ENCODE data around the gene RAB11FIP3.
"Not testable (repeated sequence)": the region's sequence is repeated elsewhere in the genome, so short reads cannot be mapped to it uniquely, and the experiment has no call there.

The RAB11FIP3 gene

GRCh38 chr16:483341-484075, 58.1 kb downstream of the RAB11FIP3 start:
- no peak overlapping the region for H3K4me3 ChIP-seq (ENCODE audit: low read depth, low read length)
- peaks cover 19% of the 10 kb centered on the region for H3K4me1 ChIP-seq (ENCODE audit: control insufficient read depth, insufficient read depth, low read length)
- H3K27me3 ChIP-seq (ENCODE audit: control insufficient read depth, insufficient read depth, low read length): no peaks in the 10 kb centered on the region
- H3K27ac ChIP-seq (ENCODE audit: low read depth, low read length): peak overlapping the region; percentile 92
- peaks cover 6% of the 10 kb centered on the region for H3K36me3 ChIP-seq (ENCODE audit: control insufficient read depth, insufficient read depth, low read length)
- H3K9ac ChIP-seq (ENCODE audit: low read depth, low read length): 0 out of 2 replicates have a peak overlapping the region, but pooled peaks have one; percentile 5
- H3K9me3 ChIP-seq (ENCODE audit: control insufficient read depth, insufficient read depth, low read length): no peaks in the 10 kb centered on the region

GRCh38 chr16:489606-490005, 64.2 kb downstream of the RAB11FIP3 start:
- no peak overlapping the region for H3K4me3 ChIP-seq (ENCODE audit: low read depth, low read length)
- no peaks in the 10 kb centered on the region for H3K27me3 ChIP-seq (ENCODE audit: control insufficient read depth, insufficient read depth, low read length)
- peaks cover 31% of the 10 kb centered on the region for H3K36me3 ChIP-seq (ENCODE audit: control insufficient read depth, insufficient read depth, low read length)
- H3K9me3 ChIP-seq (ENCODE audit: control insufficient read depth, insufficient read depth, low read length): no peaks in the 10 kb centered on the region
- H3K4me1 ChIP-seq (ENCODE audit: control insufficient read depth, insufficient read depth, low read length): peaks cover 10% of the 10 kb centered on the region; the same call in 1 of the 2 replicates
- no peak overlapping the region for H3K27ac ChIP-seq (ENCODE audit: low read depth, low read length)
- H3K9ac ChIP-seq (ENCODE audit: low read depth, low read length): no peak overlapping the region

DNA sequence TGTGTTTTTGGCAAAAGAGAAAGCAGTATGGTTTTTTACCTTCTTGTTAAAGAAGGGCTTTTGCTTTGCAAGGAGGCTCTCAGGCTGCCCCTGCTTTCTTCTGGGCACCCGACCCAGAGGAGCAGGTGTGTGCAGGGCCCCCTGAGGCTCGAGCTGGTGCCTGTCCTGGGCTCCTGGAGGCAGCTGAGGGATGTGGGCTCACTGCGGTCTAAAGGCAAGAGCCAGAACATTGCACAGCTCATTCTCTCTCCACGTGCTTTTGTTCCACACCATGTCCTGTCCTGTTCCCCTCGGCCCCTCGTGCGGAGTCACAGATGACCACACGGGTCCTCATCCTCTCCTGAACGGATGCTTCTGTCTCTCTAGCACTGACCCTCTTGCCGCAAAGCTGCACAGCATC, 65.3 kb downstream of the RAB11FIP3 start:
- no peak overlapping the region for H3K9ac ChIP-seq (ENCODE audit: low read depth, low read length)
- H3K4me1 ChIP-seq (ENCODE audit: control insufficient read depth, insufficient read depth, low read length): peaks cover 10% of the 10 kb centered on the region; the same call in 1 of the 2 replicates
- no peak overlapping the region for H3K4me3 ChIP-seq (ENCODE audit: low read depth, low read length)
- H3K9me3 ChIP-seq (ENCODE audit: control insufficient read depth, insufficient read depth, low read length): no peaks in the 10 kb centered on the region
- no peaks in the 10 kb centered on the region for H3K27me3 ChIP-seq (ENCODE audit: control insufficient read depth, insufficient read depth, low read length)
- peaks cover 31% of the 10 kb centered on the region for H3K36me3 ChIP-seq (ENCODE audit: control insufficient read depth, insufficient read depth, low read length)
- H3K27ac ChIP-seq (ENCODE audit: low read depth, low read length): no peak overlapping the region

DNA sequence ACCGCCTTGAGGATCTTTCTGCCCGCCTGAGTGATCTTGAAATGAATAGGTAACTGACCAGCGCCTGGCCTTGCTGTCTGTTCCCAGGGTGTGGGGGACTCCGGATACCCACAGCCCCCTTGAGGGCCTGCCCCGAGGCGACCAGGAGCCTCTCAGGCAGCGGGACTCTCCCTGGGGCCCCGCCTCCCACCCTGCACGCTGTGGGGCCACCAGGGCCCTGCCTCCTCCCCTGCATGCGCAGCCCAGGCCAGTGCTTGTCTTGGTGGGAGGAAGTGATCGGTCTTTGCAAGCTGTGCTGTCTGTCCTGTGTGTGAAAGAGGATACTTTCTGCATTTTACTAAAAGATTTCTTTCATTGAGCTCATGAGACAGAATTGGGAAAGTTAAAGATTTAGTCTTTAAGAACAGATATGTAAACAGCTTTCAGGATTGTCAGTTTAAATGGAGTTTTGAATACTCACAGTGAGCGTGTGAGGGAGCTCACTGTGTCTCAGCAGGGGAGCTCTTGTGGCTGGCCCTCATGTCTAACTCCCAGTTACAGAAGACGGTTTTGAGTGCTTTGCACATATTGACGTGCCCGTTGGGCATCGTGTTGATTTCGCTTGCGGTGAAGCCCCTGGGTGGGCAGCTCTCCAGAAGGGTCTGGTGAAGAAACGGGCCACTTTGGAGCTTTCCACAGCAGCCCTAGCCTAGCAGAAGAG, 65.9 kb downstream of the RAB11FIP3 start:
- Histone ChIP-seq H3K27ac (ENCODE audit: low read depth, low read length) (peak overlapping the region; percentile 21), H3K27me3 (ENCODE audit: control insufficient read depth, insufficient read depth, low read length) (no peaks in the 10 kb centered on the region), H3K9ac (ENCODE audit: low read depth, low read length) (no peak overlapping the region), H3K4me1 (ENCODE audit: control insufficient read depth, insufficient read depth, low read length) (peaks cover 10% of the 10 kb centered on the region; the same call in 1 of the 2 replicates), H3K9me3 (ENCODE audit: control insufficient read depth, insufficient read depth, low read length) (no peaks in the 10 kb centered on the region), H3K4me3 (ENCODE audit: low read depth, low read length) (no peak overlapping the region), H3K36me3 (ENCODE audit: control insufficient read depth, insufficient read depth, low read length) (peaks cover 33% of the 10 kb centered on the region)

DNA sequence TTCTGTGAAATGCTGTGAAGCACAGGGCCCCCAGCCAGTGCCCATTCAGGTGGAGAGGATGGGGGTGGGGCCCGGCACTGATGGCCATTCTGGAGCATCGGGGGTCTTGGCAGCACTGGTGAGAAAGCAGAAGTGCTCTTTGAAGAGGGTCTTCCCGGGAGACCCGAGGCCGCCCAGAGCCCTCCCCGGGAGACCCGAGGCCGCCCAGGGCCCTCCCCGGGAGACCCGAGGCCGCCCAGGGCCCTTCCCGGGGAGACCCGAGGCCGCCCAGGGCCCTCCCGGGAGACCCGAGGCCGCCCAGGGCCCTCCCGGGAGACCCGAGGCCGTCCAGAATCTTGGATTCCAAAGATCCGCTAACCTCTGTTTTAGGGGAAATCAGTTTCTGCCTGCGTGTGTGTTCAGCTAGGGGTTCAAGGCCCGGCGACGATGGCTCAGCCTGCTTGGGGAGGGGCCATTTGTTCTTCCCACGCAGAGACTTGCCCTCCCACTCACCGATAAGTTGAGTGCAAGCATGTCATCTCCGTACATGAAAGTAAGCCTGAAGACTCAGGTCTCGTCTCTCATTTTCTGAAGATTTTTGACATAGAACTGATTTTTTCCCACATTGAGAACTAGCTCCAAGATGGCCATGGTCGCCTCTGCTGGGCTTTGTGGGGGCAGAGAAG, 66.9 kb downstream of the RAB11FIP3 start:
- no peak overlapping the region for H3K27ac ChIP-seq (ENCODE audit: low read depth, low read length)
- peaks cover 33% of the 10 kb centered on the region for H3K36me3 ChIP-seq (ENCODE audit: control insufficient read depth, insufficient read depth, low read length)
- no peaks in the 10 kb centered on the region for H3K27me3 ChIP-seq (ENCODE audit: control insufficient read depth, insufficient read depth, low read length)
- H3K9me3 ChIP-seq (ENCODE audit: control insufficient read depth, insufficient read depth, low read length): no peaks in the 10 kb centered on the region
- no peak overlapping the region for H3K4me3 ChIP-seq (ENCODE audit: low read depth, low read length)
- H3K4me1 ChIP-seq (ENCODE audit: control insufficient read depth, insufficient read depth, low read length): peaks cover 10% of the 10 kb centered on the region; the same call in 1 of the 2 replicates
- H3K9ac ChIP-seq (ENCODE audit: low read depth, low read length): no peak overlapping the region

- H3K4me1 ChIP-seq (ENCODE audit: control insufficient read depth, insufficient read depth, low read length); H3K27ac ChIP-seq (ENCODE audit: low read depth, low read length); H3K9ac ChIP-seq (ENCODE audit: low read depth, low read length); H3K9me3 ChIP-seq (ENCODE audit: control insufficient read depth, insufficient read depth, low read length); H3K27me3 ChIP-seq (ENCODE audit: control insufficient read depth, insufficient read depth, low read length); H3K4me3 ChIP-seq (ENCODE audit: low read depth, low read length): not testable (repeated sequence)
- H3K36me3 ChIP-seq (ENCODE audit: control insufficient read depth, insufficient read depth, low read length): peaks cover 24% of the 10 kb centered on the region
These were observed 69.2 kb downstream of the RAB11FIP3 start for GRCh38 chr16:494676-495075.

DNA sequence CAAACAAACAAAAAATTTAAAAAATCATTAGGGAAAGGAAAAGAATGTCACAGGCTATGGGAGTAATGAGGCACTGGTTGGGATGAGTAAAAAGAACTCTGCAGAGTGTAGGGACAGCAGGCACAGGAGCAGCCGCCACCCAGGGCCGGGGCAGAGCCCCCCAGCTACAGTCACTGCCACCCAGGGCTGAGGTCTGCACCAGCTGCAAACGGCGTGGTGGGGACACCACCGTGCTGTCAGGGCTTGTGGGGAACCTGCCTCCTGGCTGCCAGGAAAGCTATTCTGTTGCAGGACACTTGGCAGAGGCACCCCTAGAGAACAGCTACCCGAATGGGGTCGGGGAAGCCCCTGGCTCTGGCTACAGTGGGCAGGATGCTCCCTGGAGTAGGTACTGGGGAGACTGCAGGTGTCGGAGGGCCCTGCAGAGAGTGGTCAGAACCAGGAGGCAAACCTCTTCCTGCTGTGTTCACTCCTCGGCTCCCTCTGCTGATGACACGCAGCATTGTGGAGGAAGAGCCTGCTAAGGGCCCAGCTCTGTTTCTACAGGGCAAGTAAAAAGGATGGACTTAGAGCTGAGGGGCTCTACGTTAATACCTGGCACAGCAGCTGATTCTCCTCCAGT, 69.8 kb downstream of the RAB11FIP3 start:
- H3K4me3 ChIP-seq (ENCODE audit: low read depth, low read length): no peak overlapping the region
- no peaks in the 10 kb centered on the region for H3K9me3 ChIP-seq (ENCODE audit: control insufficient read depth, insufficient read depth, low read length)
- H3K9ac ChIP-seq (ENCODE audit: low read depth, low read length): no peak overlapping the region
- H3K4me1 ChIP-seq (ENCODE audit: control insufficient read depth, insufficient read depth, low read length): peaks cover 10% of the 10 kb centered on the region; the same call in 1 of the 2 replicates
- peaks cover 18% of the 10 kb centered on the region; the same call in 1 of the 2 replicates for H3K36me3 ChIP-seq (ENCODE audit: control insufficient read depth, insufficient read depth, low read length)
- H3K27me3 ChIP-seq (ENCODE audit: control insufficient read depth, insufficient read depth, low read length): no peaks in the 10 kb centered on the region
- H3K27ac ChIP-seq (ENCODE audit: low read depth, low read length): no peak overlapping the region

DNA sequence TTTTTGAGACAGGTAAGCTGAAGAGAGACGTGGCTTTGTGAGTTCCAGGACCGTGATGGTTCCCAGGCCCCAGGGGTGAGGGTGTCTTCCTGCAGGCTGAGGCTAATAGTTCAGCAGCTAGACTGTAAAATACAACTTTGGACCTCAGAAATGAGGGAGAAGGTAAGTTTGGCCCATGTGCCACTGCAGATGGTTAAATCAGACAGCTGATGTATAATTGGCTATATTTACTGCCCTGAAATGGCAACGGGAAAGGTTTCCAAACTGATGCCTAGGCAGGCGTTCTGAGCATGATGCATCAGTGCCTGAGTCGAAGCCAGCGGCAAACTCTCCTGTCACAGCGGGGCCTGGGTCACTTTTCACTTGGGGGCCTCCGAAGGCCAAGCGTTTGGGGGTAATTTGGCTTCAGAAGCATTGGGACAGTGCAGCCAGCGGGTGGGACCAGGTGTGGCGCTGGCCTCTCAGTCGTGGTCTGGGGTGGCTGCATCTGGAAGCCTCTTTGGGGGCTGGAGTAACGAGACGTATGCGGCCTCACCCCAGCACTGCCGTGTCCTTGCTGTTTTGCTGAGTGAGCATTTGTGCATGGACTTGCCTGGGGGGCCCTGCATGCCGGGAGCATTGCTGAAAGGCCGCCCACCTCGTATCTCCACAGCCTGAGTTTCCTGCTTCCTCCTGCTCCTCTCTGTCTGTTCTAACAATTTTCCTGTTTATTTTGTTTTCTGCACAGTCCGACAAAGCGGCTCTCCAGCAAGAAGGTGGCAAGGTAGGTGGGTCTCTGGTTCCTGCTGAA, 70.8 kb downstream of the RAB11FIP3 start:
- H3K9ac ChIP-seq (ENCODE audit: low read depth, low read length): no peak overlapping the region
- H3K9me3 ChIP-seq (ENCODE audit: control insufficient read depth, insufficient read depth, low read length): no peaks in the 10 kb centered on the region
- H3K27me3 ChIP-seq (ENCODE audit: control insufficient read depth, insufficient read depth, low read length): no peaks in the 10 kb centered on the region
- peaks cover 11% of the 10 kb centered on the region; the same call in 1 of the 2 replicates for H3K36me3 ChIP-seq (ENCODE audit: control insufficient read depth, insufficient read depth, low read length)
- no peak overlapping the region for H3K4me3 ChIP-seq (ENCODE audit: low read depth, low read length)
- H3K27ac ChIP-seq (ENCODE audit: low read depth, low read length): no peak overlapping the region
- peaks cover 5% of the 10 kb centered on the region; the same call in 1 of the 2 replicates for H3K4me1 ChIP-seq (ENCODE audit: control insufficient read depth, insufficient read depth, low read length)

- Histone ChIP-seq H3K27ac (ENCODE audit: low read depth, low read length) (no peak overlapping the region), H3K4me3 (ENCODE audit: low read depth, low read length) (no peak overlapping the region), H3K9ac (ENCODE audit: low read depth, low read length) (no peak overlapping the region), H3K27me3 (ENCODE audit: control insufficient read depth, insufficient read depth, low read length) (no peaks in the 10 kb centered on the region), H3K36me3 (ENCODE audit: control insufficient read depth, insufficient read depth, low read length) (0 out of 2 replicates have a peak, but pooled peaks cover 6% of the 10 kb centered on the region), H3K9me3 (ENCODE audit: control insufficient read depth, insufficient read depth, low read length) (no peaks in the 10 kb centered on the region), H3K4me1 (ENCODE audit: control insufficient read depth, insufficient read depth, low read length) (no peaks in the 10 kb centered on the region)
These were observed 71.8 kb downstream of the RAB11FIP3 start for GRCh38 chr16:497258-497657.

DNA sequence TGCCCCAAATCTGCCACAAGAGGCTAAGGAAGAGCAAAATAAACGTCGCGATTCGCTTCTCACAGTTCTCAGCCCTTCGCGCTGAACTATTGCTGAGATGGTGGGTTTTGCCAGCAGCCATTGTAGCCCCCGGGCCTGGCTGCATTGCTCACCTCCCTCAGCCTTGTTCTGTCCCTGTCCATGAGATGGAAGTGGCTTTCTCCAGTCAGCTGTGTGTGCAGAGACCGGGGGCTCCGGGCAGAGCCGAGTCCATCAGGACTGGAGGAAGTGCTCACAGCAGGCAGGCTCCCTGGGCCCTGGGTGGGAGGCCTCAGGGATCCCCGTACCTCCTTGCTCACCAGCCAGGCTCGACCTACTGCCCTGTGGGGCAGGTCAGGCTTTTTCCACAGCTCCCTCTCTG, 74.5 kb downstream of the RAB11FIP3 start:
- no peaks in the 10 kb centered on the region for H3K27me3 ChIP-seq (ENCODE audit: control insufficient read depth, insufficient read depth, low read length)
- no peaks in the 10 kb centered on the region for H3K4me1 ChIP-seq (ENCODE audit: control insufficient read depth, insufficient read depth, low read length)
- 0 out of 2 replicates have a peak, but pooled peaks cover 6% of the 10 kb centered on the region for H3K36me3 ChIP-seq (ENCODE audit: control insufficient read depth, insufficient read depth, low read length)
- H3K4me3 ChIP-seq (ENCODE audit: low read depth, low read length): no peak overlapping the region
- no peak overlapping the region for H3K27ac ChIP-seq (ENCODE audit: low read depth, low read length)
- H3K9ac ChIP-seq (ENCODE audit: low read depth, low read length): no peak overlapping the region
- no peaks in the 10 kb centered on the region for H3K9me3 ChIP-seq (ENCODE audit: control insufficient read depth, insufficient read depth, low read length)
